DOHH2 (cell line): ENCODE measurements around the gene MACROD1.

Source experiments
- EZH2phosphoT487 ChIP-seq: fragments of 200-600 bp; sonication (generic); IDR thresholded peaks from 2 replicates; pipeline ENCODE4 v1.6.1; 2017; ENCODE audit warnings: borderline replicate concordance, mild to moderate bottlenecking, antibody characterized with exemption, low read length, moderate library complexity, mixed read lengths
- TF ChIP-seq, protein P1 (sequence below): fragments of 200-600 bp; sonication (generic); IDR thresholded peaks from one replicate; pipeline ENCODE4 v1.5.1; 2014; ENCODE audit warnings: antibody characterized with exemption, mild to moderate bottlenecking, low read depth, low read length; ENCODE audit not compliant: poor library complexity, severe bottlenecking

DNA sequence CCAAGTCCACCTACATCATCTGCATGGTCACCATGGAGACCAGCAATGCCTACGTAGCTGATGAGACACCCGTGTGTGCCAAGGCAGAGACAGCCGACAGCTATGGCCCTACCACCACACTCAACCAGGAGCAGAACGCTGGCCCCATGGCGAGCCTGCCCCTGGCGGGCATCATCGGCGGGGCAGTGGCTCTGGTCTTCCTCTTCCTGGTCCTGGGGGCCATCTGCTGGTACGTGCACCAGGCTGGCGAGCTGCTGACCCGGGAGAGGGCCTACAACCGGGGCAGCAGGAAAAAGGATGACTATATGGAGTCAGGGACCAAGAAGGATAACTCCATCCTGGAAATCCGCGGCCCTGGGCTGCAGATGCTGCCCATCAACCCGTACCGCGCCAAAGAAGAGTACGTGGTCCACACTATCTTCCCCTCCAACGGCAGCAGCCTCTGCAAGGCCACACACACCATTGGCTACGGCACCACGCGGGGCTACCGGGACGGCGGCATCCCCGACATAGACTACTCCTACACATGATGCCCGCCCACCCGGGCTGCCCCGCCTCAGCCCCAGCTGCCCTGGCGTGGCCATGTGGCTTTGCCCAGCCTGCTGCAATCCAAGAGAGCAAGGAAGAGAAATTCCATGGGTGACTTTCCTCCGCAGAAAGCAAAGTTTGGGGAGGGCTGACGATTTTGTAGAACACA lies 48.0 kb downstream of the MACROD1 start:
- TF ChIP-seq, protein P1, sequence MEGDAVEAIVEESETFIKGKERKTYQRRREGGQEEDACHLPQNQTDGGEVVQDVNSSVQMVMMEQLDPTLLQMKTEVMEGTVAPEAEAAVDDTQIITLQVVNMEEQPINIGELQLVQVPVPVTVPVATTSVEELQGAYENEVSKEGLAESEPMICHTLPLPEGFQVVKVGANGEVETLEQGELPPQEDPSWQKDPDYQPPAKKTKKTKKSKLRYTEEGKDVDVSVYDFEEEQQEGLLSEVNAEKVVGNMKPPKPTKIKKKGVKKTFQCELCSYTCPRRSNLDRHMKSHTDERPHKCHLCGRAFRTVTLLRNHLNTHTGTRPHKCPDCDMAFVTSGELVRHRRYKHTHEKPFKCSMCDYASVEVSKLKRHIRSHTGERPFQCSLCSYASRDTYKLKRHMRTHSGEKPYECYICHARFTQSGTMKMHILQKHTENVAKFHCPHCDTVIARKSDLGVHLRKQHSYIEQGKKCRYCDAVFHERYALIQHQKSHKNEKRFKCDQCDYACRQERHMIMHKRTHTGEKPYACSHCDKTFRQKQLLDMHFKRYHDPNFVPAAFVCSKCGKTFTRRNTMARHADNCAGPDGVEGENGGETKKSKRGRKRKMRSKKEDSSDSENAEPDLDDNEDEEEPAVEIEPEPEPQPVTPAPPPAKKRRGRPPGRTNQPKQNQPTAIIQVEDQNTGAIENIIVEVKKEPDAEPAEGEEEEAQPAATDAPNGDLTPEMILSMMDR = no peak
- TF ChIP-seq EZH2phosphoT487 = no peak
